ENCODE results near the gene HOXD13. TPM values are rescaled to one million over a fixed set of nuclear protein-coding genes. Genes with fewer than 3 reads are reported as not detected.

The HOXD13 gene
- total RNA-seq, 4 donors from 2014 or later = not detected

DNA sequence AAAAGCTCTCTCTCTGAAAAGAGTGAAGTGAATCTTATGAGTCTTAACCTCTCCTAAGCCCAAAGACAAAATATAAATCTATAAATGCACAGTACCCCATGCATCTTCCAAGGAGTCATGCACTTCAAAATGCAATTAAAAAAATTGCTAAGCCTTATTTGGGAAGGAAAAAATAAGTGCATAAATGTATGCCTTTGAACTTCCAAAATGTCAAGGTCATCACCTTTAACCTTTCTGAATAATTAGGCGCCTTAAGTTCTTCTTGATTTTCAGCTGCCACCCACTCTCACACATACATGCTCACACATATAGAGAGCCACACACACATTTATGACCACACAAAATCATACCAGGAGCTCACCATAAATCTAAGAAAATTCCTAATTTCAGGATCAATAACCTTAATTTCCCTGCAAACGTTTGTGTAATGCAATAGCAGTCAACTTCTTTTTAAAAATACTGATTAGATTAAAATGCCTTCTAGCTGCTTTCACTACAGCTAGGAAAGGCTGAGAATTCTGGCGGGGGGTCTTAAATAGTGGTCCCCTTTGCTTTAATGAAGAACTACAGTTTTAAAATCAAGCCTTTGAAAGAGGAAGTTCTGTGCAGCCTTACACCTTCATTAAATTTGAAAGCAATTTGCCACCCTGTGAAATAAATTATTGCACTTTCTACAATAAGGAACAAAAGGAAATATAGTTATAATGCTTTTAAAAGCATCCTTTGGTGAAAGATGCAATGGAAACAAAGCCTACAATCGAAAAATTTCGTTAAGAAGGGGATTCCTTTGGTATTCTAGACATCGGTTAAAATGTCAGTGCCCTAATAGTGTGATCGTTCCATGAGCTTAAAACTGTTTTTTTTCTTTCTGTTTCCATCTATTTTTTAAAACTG is 18.1 kb downstream of the HOXD13 start:
- H3K27ac ChIP-seq = no peak overlapping the region
- 20 to 21% methylated on average over 7 of the region's 7 CpGs for WGBS, 2 donors
- peaks cover 0 to 26% of the 10 kb centered on the region in 2 donors for H3K4me1 ChIP-seq
- H3K9me3 ChIP-seq = no peaks in the 10 kb centered on the region
- DNase-seq = no peak
- intact Hi-C loops (cut with DNase I) = no loop called here
- no peaks in the 10 kb centered on the region for H3K36me3 ChIP-seq
- H3K27me3 ChIP-seq = peaks cover 67% of the 10 kb centered on the region
- no peak for TF ChIP-seq POLR2A (IDR thresholded peaks at IDR 0.05)
- TF ChIP-seq, protein P1, sequence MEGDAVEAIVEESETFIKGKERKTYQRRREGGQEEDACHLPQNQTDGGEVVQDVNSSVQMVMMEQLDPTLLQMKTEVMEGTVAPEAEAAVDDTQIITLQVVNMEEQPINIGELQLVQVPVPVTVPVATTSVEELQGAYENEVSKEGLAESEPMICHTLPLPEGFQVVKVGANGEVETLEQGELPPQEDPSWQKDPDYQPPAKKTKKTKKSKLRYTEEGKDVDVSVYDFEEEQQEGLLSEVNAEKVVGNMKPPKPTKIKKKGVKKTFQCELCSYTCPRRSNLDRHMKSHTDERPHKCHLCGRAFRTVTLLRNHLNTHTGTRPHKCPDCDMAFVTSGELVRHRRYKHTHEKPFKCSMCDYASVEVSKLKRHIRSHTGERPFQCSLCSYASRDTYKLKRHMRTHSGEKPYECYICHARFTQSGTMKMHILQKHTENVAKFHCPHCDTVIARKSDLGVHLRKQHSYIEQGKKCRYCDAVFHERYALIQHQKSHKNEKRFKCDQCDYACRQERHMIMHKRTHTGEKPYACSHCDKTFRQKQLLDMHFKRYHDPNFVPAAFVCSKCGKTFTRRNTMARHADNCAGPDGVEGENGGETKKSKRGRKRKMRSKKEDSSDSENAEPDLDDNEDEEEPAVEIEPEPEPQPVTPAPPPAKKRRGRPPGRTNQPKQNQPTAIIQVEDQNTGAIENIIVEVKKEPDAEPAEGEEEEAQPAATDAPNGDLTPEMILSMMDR (IDR thresholded peaks at IDR 0.05) = no peak
- H3K4me3 ChIP-seq (replicated peaks in 1 of 3) = no peak overlapping the region

- TF ChIP-seq POLR2A (IDR thresholded peaks at IDR 0.05) = no peak
- TF ChIP-seq, protein P1 (IDR thresholded peaks at IDR 0.05) = peak in 2 of 6 experiments; percentile 27 to 56
- Histone ChIP-seq H3K27me3 (peaks cover 67% of the 10 kb centered on the region), H3K27ac (no peak overlapping the region), H3K9me3 (no peaks in the 10 kb centered on the region), H3K4me3 (replicated peaks in 1 of 3) (no peak overlapping the region), H3K36me3 (no peaks in the 10 kb centered on the region), H3K4me1 (peaks cover 0 to 26% of the 10 kb centered on the region in 2 donors)
- intact Hi-C loops (cut with DNase I) = no loop called here
- 4 to 5% methylated on average over 16 of the region's 16 CpGs for WGBS, 2 donors
- DNase-seq = peak; percentile 38 to 44
These were observed 18.8 kb downstream of the HOXD13 start for GRCh38 chr2:176111309-176111663.

DNA sequence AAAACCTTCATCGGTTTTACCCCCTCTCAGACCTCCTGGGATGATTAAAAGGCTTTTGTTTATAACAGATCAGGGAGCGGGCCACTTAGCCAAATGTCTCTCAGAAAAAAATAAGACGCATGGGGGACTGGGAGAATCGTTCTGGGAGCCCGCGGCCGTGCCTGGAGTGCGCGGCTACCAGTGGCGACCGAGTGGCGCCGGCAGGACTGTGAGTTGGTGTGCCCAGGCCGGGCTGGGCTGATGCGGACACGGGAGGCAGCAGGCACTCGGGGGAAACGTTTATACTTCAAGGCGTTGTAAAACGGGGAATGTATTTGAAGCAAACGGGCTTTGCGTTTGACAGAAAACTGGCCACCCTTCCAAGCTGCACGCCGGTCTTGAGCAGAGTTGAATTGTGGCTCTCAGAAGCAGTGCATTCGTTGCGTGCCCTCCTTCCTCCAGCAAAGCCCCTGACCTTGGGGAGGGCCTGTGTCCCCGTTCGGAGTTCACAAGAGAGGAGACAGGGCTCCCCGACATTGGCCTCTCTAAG is 19.4 kb downstream of the HOXD13 start:
- H3K27me3 ChIP-seq = peaks cover 67% of the 10 kb centered on the region
- H3K36me3 ChIP-seq = no peaks in the 10 kb centered on the region
- intact Hi-C loops (cut with DNase I) = no loop called here
- no peak for TF ChIP-seq POLR2A (IDR thresholded peaks at IDR 0.05)
- TF ChIP-seq, protein P1 (IDR thresholded peaks at IDR 0.05) = no peak
- DNase-seq = no peak
- H3K27ac ChIP-seq = no peak overlapping the region
- 3 to 10% methylated on average over 29 of the region's 29 CpGs for WGBS, 2 donors
- H3K4me3 ChIP-seq (replicated peaks in 1 of 3) = no peak overlapping the region
- peaks cover 0 to 19% of the 10 kb centered on the region in 2 donors for H3K4me1 ChIP-seq
- H3K9me3 ChIP-seq = no peaks in the 10 kb centered on the region

- no peak overlapping the region for H3K27ac ChIP-seq
These were observed 20.1 kb downstream of the HOXD13 start for GRCh38 chr2:176112375-176113302.

More at GRCh38 chr2:176112375-176113302, 20.1 kb downstream of the HOXD13 start:
- intact Hi-C loops (cut with DNase I) = no loop called here
- H3K4me1 ChIP-seq = peaks cover 0 to 15% of the 10 kb centered on the region in 2 donors
- no peak overlapping the region for H3K4me3 ChIP-seq (replicated peaks in 1 of 3)
- WGBS, 2 donors = 7 to 9% methylated on average over 19 to 31 of the region's 40 CpGs
- H3K9me3 ChIP-seq = no peaks in the 10 kb centered on the region
- TF ChIP-seq POLR2A (IDR thresholded peaks at IDR 0.05) = no peak
- TF ChIP-seq, protein P1 (IDR thresholded peaks at IDR 0.05) = no peak
- H3K27me3 ChIP-seq = peaks cover 71% of the 10 kb centered on the region
- DNase-seq = no peak
- H3K36me3 ChIP-seq = no peaks in the 10 kb centered on the region

Measured in thyroid gland (tissue), 4 donors.